PFSK-1 (cell line): ENCODE data around the gene SLC7A7.

Experiments
- FOXP2 ChIP-seq: optimal IDR thresholded peaks from 2 replicates; pipeline ENCODE3; 2011; ENCODE audit warnings: borderline replicate concordance, control low read depth, inconsistent platforms; ENCODE audit not compliant: insufficient read depth; ENCODE audit errors: extremely low read length, extremely low read depth
- POLR2AphosphoS5 ChIP-seq: IDR thresholded peaks from 2 replicates; pipeline ENCODE4 v1.6.1; 2012; ENCODE audit warnings: low read depth, mild to moderate bottlenecking, control low read depth, low read length, moderate library complexity
- SIN3A ChIP-seq: IDR thresholded peaks from 2 replicates; pipeline ENCODE4 v1.6.1; 2012; ENCODE audit warnings: mild to moderate bottlenecking, low read length, moderate library complexity, borderline replicate concordance; ENCODE audit not compliant: insufficient read depth
- TAF1 ChIP-seq: IDR thresholded peaks from 2 replicates; pipeline ENCODE4 v1.6.1; 2012; ENCODE audit warnings: low read length, control low read depth, borderline replicate concordance; ENCODE audit not compliant: insufficient read depth
- TF ChIP-seq, protein P1 (sequence below), 2 experiments: IDR thresholded peaks; 2 replicates each; pipeline versions ENCODE4 v1.6.1 to v1.8.0; 2011 to 2012; ENCODE audit warnings: low read depth in 2 of 2, low read length in 2 of 2, control low read depth in 1 of 2, inconsistent platforms in 1 of 2, mild to moderate bottlenecking in 1 of 2, moderate library complexity in 1 of 2; ENCODE audit not compliant: insufficient read depth in 1 of 2

The SLC7A7 gene

GRCh38 chr14:22739423-22739822, 75.8 kb downstream of the SLC7A7 start:
- TF ChIP-seq TAF1, result no peak
- no peak for TF ChIP-seq SIN3A
- TF ChIP-seq, protein P1, sequence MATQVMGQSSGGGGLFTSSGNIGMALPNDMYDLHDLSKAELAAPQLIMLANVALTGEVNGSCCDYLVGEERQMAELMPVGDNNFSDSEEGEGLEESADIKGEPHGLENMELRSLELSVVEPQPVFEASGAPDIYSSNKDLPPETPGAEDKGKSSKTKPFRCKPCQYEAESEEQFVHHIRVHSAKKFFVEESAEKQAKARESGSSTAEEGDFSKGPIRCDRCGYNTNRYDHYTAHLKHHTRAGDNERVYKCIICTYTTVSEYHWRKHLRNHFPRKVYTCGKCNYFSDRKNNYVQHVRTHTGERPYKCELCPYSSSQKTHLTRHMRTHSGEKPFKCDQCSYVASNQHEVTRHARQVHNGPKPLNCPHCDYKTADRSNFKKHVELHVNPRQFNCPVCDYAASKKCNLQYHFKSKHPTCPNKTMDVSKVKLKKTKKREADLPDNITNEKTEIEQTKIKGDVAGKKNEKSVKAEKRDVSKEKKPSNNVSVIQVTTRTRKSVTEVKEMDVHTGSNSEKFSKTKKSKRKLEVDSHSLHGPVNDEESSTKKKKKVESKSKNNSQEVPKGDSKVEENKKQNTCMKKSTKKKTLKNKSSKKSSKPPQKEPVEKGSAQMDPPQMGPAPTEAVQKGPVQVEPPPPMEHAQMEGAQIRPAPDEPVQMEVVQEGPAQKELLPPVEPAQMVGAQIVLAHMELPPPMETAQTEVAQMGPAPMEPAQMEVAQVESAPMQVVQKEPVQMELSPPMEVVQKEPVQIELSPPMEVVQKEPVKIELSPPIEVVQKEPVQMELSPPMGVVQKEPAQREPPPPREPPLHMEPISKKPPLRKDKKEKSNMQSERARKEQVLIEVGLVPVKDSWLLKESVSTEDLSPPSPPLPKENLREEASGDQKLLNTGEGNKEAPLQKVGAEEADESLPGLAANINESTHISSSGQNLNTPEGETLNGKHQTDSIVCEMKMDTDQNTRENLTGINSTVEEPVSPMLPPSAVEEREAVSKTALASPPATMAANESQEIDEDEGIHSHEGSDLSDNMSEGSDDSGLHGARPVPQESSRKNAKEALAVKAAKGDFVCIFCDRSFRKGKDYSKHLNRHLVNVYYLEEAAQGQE (IDR thresholded peaks at IDR 0.05; ENCODE audit: insufficient read depth in 1 of 2, low read depth in 2 of 2, low read length in 2 of 2), result no peak
- TF ChIP-seq FOXP2, result no peak
- no peak for TF ChIP-seq POLR2AphosphoS5

DNA sequence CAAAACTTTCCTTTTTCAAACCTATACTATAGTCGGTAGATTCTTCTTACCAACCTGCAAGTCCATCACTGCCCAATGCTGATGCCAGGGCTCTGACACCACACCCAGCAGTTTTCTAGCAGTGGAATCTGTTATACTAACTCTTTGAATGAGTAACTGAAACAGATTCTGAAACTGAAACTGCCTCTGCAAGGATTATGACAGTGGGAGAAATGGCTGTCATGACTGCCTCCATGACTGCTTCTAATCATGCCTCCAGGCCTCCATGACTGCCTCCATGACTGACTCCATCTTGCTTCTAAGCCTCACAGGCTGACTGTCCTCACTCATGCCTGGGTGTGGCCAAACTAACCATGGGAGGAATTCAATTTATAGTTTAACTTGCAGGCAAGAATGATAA, 78.2 kb downstream of the SLC7A7 start:
- TF ChIP-seq, protein P1 (IDR thresholded peaks at IDR 0.05; ENCODE audit: insufficient read depth in 1 of 2, low read depth in 2 of 2, low read length in 2 of 2), result no peak
- TF ChIP-seq TAF1 (no peak), FOXP2 (no peak), SIN3A (no peak), POLR2AphosphoS5 (no peak)

DNA sequence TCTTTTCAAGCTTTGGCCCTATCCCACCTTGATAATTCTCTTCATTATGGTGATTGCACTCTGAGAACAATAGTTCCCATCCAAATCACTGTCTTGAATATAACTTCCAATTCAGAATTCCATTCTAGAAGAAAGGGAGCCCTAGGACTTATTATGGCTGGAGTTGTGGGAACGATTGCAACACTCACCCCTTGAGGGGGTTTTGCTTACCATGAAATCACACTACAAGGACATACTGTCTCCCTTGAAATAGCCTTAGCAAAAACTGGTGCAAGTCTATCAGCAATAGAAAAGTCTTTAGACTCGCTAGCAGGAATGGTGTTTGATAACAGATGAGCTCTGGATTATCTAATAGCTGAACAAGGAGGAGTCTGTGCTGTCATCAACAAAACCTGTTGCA, 80.1 kb downstream of the SLC7A7 start:
- no peak for TF ChIP-seq POLR2AphosphoS5
- TF ChIP-seq SIN3A, result no peak
- TF ChIP-seq, protein P1 (IDR thresholded peaks at IDR 0.05; ENCODE audit: insufficient read depth in 1 of 2, low read depth in 2 of 2, low read length in 2 of 2), result no peak
- TF ChIP-seq TAF1, result no peak
- TF ChIP-seq FOXP2, result no peak

DNA sequence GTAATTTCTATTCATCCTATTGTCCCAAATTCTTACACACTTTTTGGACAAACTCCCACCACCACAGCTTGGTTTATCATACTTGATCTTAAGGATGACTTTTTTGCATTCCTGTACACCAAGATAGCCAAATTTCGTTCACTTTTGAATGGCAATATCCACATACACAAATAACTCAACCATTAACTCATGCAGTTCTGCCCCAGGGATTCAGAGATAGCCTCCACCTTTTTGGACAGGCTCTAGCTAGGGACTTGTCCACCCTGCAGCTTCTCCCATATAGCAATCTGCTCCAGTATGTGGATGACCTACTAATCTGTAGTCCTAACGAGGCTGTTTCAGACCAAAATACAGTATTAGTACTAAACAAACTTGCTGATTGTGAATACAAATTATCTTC, 81.4 kb downstream of the SLC7A7 start:
- TF ChIP-seq, protein P1 (IDR thresholded peaks at IDR 0.05; ENCODE audit: insufficient read depth in 1 of 2, low read depth in 2 of 2, low read length in 2 of 2), result no peak
- no peak for TF ChIP-seq TAF1
- TF ChIP-seq FOXP2, result no peak
- no peak for TF ChIP-seq POLR2AphosphoS5
- no peak for TF ChIP-seq SIN3A

- TF ChIP-seq POLR2AphosphoS5 (no peak), TAF1 (no peak), SIN3A (no peak), FOXP2 (no peak)
- TF ChIP-seq, protein P1 (IDR thresholded peaks at IDR 0.05; ENCODE audit: insufficient read depth in 1 of 2, low read depth in 2 of 2, low read length in 2 of 2), result no peak
Measured at GRCh38 chr14:22726012-22726411, 89.2 kb downstream of the SLC7A7 start.
